HG03432 (cell line): ENCODE results near the gene HES3.

Experiments used
- ATAC-seq: cut with Tn5 transposase; IDR thresholded peaks from one replicate; pipeline ENCODE4 v1.9.1; 2021; ENCODE audit warnings: mild to moderate bottlenecking, moderate library complexity; ENCODE audit not compliant: unreplicated experiment

Gene HES3

DNA sequence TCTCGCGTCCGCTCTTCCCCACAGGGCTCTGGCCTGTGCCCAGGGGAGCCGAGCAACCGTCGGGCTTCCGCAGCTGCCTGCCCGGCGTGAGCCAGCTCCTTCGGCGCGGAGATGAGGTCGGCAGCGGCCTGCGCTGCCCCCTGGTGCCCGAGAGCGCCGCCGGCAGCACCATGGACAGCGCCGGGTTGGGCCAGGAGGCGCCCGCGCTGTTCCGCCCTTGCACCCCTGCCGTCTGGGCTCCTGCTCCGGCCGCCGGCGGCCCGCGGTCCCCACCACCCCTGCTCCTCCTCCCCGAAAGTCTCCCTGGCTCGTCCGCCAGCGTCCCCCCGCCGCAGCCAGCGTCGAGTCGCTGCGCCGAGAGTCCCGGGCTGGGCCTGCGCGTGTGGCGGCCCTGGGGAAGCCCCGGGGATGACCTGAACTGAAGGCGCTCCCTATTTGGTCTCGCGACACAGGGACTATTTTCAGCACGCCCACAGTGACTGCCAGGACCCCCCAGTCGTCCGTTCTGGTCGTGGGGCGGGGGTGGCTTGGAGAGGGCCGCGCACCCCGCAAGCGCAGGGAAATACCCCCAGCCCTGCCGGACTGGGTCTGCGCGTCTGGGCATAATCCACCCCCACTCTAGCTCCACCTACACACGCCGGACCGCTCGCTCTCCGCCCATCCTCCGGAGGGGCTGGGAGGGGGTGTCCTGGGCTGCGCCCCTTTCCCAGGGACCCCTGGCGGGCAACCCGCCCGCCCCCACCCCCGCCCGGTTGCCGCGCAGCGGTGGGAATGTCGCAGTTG is 1.3 kb downstream of the HES3 start:
- peak; percentile 58 for ATAC-seq

DNA sequence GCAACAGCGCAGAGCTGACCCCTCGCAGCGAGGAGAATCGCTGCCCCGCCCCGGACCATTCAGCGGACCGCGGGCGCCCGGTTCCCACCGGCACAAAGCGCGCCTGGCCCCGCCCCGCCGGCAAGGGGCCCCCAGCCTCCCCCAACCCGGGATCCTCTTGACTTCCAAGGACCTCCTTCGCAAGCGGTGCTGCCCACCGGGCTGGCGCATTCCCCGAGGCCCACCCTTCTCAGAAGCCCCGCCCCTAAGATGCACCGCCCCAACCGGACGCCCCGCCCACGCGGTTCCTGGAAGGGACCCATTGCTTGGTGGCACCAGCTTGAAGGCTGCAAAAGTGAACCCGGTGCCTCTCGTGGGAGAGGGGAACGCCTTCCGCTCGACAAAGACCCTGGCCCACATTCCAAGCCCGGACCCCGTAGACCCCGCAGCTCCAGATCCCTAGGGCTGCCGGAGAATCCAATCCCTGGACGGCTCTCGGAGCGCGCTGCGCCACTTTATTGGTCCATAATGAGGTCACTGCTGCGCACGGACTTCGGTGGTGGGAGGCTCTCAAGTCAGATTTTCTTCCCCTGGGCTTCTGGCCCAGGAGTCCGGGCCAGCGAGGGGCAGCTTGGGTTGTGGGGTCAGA is 2.0 kb downstream of the HES3 start:
- no peak for ATAC-seq

DNA sequence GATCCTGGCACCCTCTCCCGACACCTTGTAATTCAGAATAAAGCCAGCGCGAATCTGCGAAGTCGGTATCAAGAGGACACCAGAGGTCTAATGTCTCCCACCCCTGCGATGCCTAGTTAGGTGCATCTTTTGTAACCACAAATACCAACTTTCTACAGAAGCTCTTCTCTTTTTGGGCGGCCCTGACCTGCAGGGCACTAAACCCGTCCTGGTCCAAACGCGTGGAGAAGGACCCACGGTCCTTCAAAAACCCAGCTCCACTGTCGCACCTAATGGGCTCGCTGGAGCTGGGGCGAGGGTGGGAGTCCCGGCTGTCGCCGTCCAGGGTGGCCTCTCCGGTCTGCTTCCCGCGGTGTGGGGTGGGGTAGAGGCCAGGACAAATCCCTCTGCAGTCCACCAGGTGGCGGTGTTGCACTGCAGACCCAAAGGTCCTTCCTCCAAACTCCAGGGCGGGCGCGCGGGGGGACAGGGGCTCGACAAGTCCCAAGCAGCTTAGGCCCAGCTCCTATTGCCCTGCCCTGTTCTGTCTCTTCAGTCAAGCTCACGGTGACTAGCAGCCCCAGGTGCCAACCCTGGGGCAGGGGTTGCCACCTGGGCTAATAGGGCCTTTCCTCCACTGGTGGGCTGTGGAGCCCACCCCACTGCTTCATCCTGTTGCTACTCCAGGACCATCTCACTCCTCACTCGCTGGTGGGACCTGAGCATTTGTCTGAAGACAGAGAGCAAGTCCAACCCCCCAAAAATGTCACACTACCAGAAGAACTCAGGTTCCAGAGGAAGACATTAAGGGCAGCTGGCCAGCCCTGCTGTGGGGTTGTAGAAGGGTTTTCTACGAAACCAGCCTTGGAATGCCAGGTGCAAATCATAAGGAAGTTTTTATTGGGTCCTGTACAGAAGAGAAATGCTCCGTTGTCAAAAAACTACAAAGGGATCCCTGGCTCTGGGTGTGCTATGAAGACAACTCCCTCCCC is 2.8 kb downstream of the HES3 start:
- peak; percentile 47 for ATAC-seq

DNA sequence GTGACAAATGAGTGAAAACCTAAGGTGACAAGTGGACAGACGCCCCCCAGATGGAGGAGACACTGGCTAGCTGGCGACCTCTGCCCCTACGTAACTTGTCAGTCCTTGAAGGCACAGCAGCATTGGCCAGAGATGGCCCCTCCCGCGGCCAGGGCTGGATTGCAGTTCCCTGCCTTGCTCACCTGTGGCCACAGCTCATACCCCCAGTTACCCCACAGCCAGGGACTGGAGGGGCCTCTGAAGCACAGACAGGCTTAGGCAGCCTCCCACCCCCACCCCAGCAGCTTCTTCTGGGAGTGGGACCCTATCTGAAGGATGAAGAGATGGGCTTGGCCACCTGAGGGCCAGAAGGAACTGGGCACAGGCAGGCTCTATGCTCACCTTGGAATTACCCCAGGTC is 3.7 kb downstream of the HES3 start:
- no peak for ATAC-seq

DNA sequence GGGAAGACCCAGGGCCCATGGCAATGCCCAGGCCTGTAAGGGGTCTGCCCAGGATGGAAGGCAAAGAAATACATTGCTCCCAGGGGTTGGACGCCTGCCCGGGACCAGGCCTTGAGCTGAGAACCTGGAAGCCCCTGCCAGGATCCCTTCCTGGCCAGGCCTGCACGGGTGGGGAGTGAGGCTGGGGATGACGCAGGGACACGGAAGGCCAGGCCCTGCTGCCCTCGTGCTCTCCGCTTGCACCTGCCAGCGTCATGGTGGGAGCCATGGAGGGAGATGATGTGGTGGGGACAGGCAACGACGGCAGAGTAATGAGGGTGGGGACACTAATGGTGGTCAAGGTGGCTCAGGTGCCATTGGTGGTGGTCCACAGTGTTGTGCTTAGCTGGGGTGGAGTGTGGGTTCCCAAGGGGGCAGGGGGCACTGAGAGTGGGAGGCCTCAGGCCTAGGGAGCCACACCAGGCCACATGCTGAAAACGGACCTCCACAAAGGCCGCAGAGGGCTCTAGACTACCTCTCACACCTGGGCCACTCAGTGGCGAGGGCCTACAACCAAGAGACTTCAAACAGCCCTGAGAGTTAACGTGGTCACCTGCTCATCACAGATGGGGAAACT is 4.3 kb downstream of the HES3 start:
- no peak for ATAC-seq

DNA sequence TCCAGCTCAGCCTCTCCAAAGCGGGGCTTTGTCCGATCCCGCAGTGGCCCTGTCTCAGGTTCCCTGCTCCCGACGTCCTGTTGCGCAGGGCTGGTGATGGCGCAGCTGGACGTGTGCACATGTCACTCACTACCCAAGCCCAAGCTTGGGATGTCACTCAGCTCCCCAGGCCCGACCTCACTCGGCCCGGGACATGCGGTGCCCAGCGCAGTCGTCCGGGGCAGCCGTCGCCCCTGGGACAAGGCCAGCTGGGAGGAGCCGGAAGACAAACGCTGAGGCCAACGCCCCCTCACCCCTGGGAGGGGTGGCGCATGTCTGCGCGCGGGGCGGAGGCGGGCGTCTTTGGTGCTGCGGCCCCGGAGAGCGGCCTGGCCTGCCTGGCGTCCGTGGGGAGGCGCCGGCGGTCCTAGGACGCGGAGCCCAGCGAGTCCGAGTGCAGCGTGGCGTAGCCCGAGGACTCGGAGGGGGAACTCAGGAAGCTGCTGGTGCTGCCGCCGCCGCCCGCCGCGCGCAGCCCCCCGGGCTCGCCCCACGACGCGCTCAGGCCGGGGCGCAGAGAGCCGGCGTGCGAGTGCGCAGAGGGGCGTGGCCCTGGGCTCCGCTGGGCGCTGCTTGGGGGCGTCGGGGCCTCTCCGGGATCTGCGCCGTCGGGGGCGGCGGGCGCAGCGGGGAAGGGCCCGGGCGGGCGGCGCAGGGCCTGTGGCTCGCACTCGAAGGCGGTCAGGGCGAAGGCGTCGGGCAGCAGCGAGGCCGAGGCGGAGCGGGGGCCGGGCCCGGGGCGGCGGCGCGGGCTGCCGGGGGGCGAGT is 5.2 kb downstream of the HES3 start:
- no peak for ATAC-seq

DNA sequence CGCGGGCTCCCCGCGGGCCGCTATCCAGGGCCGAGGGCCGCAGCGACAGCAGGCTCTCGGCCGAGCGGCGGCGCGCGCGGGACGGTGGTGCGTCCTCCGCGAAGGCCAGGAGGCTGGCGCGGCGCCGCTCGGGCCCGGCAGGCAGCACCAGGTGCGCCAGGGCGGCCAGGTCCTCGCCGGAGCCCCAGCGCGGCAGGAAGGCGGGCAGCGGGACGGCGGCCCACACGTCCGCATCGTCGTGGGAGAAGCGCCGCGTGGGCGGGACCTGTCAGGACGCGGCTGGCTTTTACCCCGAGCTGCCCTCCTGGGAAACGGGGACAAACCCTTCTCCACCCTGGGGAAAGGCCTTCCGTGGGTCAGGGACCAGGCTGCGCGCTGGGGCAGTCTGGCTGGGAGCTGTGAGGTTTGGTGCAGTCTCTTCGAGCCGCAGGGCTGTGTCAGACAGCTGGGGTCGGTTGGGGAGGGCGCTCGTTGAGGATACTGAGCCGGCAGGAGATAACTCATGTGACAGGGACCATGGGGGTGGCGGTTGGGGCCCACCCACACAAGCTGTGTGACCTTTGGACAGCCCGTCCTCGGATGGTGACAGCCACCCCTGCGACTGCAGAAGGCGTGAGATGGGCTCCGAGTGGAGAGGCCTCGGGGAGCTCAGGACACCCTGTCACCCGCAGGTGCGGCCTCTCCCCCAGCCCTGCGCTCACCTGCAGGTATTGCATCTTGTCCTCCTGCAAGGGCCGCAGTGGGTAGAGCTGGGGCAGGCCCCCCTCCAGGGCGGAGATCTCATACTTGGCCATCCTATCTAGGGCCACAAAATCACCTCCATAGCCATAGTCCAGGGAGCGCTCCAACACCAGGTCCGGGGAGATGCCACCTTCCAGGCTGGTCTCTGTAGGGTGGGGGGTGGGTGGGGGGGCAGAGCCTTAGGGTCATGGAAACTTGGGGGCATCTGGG is 6.0 kb downstream of the HES3 start:
- no peak for ATAC-seq

DNA sequence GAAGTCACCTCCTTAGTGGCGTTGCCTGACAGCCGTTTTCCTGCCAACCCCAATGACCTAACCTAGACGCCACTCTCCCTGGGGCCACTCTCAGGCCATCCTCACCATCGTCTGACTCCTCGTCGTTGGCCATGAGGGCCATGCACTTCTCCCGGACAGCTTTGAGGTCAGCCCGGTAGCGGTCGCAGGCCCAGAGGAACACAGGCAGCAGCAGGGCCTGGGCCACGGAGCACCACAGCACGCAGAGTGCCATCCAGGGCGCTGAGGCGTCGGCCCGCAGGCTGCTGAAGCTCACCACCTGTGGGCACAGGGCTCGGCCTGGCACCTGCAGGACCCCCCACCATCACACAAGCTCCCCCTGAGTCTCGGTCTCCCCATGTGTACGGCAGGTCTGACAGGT is 7.3 kb downstream of the HES3 start:
- no peak for ATAC-seq

DNA sequence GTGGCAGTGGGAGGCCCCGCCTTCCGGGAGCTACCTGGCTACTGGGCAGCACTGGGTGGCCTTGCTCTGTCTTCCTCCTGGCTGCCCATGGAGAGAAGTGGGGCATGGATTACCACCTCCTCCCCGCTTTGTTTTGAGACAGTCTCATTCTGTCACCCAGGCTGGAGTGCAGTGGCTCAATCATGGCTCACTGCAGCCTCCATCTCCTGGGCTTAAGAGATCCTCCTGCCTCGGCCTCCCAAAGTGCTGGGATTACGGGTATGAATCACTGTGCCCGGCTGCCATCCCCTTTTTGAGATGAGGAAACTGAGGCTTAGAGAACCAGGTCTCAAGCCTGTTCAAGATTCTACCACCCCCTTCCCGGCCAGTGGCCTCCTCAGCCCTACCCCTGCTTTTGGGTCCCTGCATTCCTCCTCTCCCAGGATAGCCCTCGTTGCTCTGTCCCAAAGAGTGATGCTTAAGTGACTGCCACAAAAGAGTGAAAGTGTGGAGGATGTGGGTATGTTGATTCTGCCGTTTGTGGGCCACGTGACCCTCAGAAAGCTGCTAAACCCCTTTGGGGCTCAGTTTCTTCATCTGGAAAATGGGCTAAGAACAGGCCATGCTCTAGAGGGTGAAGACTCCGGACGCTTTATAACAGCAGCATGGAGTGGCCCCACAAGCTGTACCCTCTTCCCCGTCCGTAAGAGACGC is 7.8 kb downstream of the HES3 start:
- no peak for ATAC-seq

DNA sequence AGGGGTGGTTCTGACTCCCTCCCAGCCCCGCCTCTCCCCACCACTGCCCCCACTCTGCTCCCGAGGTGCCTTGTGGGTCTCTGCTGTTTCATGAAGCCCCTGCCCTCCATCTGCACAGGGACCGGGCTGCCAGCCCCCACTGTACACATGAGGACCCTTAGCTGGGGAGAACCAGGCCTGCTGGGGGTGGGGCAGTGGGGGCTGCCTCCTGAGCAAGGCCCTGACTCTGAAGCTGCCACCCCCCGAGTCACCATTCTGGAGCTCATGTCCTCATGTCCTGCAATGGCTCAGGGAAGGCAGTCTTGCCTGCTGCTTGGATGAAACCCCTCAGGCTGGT is 8.4 kb downstream of the HES3 start:
- no peak for ATAC-seq

DNA sequence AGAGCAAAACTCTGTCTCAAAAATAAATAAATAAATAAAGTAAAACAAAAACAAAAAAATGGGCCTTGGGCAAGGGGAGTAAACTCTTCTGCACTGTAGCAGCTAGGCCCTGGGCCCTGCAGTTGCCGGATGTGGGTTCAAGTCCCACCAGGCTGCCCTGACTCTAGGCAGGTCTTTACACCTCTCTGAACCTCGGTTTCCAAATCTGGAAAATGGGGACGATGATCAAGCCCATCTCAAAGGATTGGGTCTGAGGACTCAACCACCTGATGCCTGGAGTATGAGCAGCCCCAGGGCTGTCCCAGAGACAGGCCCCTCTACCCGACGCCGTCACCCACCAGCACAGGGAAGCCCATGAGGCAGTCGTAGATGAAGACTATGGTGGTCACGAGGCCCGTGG is 9.4 kb downstream of the HES3 start:
- ATAC-seq: no peak

DNA sequence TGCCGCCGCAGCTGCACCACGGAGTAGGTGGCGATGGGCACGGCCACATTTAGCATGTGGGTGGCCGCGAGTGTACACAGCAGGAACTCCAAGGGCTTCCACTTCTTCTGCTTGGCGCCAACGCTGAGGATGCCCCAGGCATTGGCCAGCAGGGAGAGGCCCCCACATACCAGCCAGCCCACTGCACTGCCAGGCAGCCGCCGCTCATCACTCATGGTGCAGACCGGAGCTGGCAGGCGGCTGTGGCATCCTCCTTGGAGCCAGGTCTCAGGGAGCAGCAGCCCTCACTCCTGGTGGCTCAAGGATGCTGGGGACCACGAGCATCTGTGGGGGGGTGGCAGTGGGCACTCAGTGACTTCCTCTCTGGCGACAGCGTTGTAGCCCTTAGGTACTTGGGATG is 10.7 kb downstream of the HES3 start:
- ATAC-seq: no peak

DNA sequence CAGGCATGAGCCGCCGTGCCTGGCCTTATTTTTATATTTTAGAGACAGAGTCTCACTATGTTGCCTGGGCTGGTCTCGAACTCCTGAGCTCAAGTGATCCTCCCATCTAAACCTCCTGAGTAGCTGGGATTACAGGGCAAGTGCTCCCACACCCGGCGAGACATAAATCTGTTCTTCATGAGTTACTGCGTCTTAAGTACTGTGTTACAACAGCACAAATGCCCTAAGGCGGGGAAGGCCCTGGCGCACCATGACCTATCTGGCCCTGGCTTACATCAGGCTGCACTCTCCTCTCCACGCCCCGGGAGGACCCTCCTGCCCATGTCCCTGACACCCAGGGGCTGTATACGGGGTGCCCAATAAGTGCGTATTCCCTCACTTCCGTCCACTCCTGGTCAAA is 12.7 kb downstream of the HES3 start:
- no peak for ATAC-seq

DNA sequence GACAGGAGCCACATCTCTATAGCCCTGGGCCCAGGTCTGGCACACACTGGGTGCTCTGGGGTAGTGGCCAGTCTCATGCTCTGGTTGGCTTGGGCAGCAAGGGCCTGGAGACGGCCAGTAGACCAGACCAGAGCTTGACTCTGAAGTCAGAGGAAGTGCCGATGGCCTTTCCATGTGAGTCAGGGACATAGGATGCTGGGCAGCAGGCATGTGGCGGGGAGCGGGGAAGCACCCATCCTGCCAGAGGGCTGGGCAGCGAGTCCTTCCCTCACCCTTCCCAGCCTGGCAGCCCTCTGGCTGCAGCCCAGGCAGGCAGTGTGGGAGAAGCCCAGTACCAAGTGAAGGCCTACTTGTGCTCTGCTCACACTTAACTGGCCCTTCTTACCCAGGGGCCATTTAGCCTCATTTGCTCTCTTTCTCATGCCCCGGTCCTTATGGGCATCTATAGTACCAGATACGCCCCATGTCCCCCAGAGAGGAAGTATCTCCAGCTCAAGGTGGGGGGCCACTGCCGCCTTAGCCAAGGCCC is 13.6 kb downstream of the HES3 start:
- no peak for ATAC-seq

DNA sequence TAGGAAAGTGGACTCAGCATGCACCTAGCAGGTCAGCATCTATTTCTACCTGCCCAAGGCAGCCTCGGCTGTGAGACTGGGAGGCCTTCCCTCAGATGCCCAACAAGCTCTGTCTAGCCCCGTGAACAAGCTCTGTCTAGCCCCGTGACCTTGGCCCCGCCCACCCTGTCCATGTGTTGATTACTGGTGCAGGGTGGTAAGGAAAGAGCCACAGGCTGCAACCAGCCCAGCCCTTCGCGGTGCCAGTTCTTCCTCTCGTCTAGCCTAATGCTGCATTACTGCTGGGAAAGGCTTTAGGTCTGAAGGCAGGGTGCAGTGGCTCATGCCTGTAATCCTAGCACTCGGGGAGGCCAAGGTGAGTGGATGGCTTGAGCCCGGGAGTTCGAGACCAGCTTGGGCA is 14.7 kb downstream of the HES3 start:
- ATAC-seq: no peak

DNA sequence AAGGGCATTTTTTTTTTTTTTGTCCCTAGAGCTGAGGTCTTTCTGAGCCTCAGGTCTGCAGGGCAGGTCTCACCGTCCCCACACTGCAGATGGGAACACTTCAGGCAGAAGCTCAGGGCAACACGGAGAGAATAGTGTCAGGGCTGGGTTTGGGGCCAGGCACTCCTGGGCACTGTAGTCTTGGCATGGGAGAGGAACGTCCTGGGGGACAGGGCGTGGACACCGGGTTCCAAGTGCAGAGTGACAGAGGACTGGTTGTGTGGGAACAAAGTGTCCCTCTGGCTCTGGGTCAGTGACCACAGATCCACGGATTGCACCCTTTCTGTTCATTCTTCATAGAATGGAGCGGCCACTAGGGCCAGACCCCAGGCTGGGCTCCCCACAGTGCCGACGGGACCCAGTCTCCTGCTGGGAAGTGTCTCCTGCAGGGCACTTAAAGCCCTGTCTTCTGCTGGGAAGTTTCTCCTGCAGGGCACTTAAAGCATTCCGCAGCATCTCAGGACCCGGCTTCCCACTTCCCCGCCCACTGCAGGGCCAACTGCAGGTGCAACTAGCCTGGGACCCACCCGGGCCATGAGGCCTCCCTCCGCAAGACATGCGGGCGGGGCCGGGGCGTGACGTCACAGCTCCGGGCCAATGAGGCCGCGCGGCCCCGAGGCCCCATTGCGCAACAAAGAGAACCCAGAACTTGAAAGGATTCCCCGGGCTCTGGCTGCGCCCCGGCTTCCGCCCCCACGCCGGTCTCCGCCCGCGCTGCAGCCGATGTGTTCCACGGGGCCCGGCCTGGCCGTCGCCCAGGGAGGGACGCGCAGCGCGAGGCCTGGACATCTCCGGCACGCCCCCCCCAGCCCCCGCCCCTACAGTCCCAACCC is 15.7 kb downstream of the HES3 start:
- peak; percentile 46 for ATAC-seq

DNA sequence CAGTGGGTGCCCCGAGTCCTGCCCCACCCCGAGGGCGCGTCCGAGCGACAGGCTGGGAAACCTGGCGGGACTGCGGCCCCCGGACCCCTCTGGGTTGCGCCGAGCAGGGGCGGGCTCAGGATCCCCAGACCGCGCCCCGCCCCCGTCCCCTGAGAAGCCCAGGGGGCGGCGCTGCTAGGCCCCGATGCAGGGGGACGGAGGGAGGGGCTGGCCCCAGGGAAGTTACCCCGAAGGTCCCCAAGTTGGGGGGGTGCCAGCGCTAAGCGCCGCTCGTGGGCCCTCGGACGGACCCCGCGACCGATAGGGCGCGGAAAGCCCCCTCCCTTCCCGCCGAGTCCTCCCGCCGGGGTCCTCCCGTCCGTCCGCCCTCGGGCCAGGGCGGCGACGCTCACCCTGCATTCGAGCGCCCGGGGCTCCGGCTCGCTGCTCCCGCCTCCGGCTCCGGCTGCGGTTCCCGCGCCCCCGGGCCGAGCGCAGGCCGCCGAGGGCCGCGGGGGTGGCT is 16.5 kb downstream of the HES3 start:
- peak; percentile 21 for ATAC-seq
